K562 treated with DMSO at 1 percent for 12 hours (cell line): ENCODE results near the gene L1TD1. TPM values are rescaled to one million over a fixed set of nuclear protein-coding genes. Genes with fewer than 3 reads are reported as not detected.

Experiments used
- total RNA-seq: library from RNA; unstranded; fragments of 300-600 nt; gene quantifications from 2 replicates; pipeline ENCODE4 v1.2.3, GENCODE V29; 2022; ENCODE audit not compliant: insufficient read depth

L1TD1 gene, protein sequence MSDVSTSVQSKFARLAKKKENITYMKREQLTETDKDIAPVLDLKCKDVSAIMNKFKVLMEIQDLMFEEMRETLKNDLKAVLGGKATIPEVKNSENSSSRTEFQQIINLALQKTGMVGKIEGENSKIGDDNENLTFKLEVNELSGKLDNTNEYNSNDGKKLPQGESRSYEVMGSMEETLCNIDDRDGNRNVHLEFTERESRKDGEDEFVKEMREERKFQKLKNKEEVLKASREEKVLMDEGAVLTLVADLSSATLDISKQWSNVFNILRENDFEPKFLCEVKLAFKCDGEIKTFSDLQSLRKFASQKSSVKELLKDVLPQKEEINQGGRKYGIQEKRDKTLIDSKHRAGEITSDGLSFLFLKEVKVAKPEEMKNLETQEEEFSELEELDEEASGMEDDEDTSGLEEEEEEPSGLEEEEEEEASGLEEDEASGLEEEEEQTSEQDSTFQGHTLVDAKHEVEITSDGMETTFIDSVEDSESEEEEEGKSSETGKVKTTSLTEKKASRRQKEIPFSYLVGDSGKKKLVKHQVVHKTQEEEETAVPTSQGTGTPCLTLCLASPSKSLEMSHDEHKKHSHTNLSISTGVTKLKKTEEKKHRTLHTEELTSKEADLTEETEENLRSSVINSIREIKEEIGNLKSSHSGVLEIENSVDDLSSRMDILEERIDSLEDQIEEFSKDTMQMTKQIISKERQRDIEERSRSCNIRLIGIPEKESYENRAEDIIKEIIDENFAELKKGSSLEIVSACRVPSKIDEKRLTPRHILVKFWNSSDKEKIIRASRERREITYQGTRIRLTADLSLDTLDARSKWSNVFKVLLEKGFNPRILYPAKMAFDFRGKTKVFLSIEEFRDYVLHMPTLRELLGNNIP
- total RNA-seq: not detected in 2 replicates

DNA sequence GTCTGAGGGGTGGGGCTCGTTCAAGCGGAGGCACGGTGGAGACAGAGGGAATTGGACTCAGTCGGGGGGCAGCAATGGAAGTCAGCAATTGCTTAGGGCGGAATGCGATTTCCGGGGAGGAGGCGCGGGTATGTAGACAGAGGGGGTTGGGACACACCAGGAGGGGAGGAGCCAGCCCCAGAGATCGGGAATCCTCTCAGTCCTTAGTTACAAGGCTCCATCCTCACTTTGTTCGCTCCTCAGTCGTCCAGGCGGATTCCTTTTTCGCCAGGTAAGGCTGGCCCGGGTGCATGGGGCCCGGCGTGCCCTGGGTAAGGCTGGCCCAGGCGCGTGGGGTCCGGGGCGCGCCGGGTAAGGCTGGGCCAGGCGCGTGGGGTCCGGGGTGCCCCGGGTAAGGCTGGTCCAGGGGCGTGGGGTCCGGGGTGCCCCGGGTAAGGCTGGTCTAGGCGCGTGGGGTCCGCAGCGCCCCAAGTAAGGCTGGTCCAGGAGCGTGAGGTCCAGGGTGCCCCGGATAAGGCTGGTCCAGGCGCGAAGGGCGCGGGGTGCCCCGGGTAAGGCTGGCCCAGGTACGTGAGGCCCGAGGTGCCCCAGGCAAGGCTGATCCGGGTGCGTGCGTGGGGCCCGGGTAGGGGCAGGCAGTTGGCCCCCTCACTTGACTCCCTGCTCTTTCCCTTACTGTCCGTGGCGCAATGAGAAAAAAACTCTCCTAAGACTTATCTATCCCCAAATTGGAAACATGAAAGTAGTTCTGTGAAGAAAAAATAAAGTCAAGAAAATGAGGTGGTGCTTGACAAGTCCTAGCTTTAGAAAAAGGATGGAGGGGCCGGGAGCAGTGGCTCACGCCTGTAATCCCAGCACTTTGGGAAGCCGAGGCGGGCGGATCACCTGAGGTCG lies at the start of gene L1TD1:
Gene L1TD1, plus strand, starts transcription at position 199 of the 894 bp plus-strand sequence. CDS start 11,780 bp downstream, outside the sequence.

Other genes with a start within 250 kb of the L1TD1 start
- gene KANK4, start 124.6 kb downstream of the L1TD1 start, total RNA-seq: not detected in 2 replicates
- 14.2 and 46.2 TPM in 2 replicates for gene USP1, start 242.2 kb downstream of the L1TD1 start, total RNA-seq